ENCODE measurements around the gene TBX1. TPM values are rescaled to one million over a fixed set of nuclear protein-coding genes. Genes with fewer than 3 reads are reported as not detected.
A peak's percentile ranks its signal among the peaks of the same experiment; 100 is the strongest.
"Not testable (repeated sequence)": the region's sequence is repeated elsewhere in the genome, so short reads cannot be mapped to it uniquely, and the experiment has no call there.

The TBX1 gene
- total and polyA plus RNA-seq, 4 experiments from 2014 or later, result not detected

DNA sequence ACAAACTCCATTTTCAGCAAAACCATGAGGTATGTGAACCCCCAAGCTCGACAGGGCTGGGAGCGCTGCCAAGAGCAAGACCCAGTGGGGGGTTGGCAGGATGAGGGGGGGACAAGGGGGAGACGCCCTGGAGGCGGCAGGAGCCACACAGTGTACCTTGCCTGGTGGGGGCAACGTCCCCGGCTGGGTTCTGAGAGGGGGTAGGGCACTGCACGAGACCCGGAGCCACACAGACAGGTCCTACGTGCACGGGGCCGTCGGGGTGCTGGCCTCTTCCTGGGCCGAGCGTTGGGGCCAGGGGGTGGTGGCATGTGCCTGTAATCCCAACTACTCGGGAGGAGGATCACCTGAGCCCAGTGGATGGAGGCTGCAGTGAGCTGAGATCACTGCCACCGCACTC, 28.8 kb downstream of the TBX1 start:
- peaks cover 44 to 54% of the 10 kb centered on the region in 2 donors for H3K36me3 Mint-ChIP-seq

DNA sequence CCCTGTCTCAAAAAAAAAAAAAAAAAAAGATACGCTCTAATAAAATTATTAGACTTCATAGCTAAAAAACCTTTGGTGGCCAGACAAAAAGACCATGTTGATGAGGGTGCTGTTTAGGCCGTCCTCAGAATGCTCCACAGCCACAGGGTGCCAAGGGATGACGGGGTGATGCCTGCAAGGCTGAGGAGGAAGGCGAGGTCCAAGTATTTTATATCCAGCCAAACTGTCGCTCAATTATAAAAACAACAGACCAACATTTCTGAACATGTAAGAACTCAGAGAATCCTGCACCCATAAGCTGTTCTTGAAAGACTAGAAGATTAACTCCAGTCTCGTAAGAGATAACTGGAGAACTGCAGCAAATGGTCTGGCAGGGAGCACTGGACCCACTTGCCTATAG, 29.2 kb downstream of the TBX1 start:
- Mint-ChIP-seq H3K36me3 (peaks cover 45 to 57% of the 10 kb centered on the region in 2 donors), H3K27me3 (peaks cover 0 to 1% of the 10 kb centered on the region in 2 donors), H3K27ac (no peak overlapping the region), H3K4me1 (no peaks in the 10 kb centered on the region), H3K4me3 (no peak overlapping the region), H3K9me3 (peaks cover 2 to 28% (median 17%) of the 10 kb centered on the region in 8 donors)
- Histone ChIP-seq H3K9me3 (ENCODE audit: control insufficient read depth in 1 of 2, low read length in 2 of 2) (no peaks in the 10 kb centered on the region), H3K36me3 (ENCODE audit: insufficient read depth, low read length) (no peaks in the 10 kb centered on the region), H3K27me3 (ENCODE audit: insufficient read depth, low read length) (no peaks in the 10 kb centered on the region), H3K4me3 (ENCODE audit: low read length in 2 of 2) (no peak overlapping the region), H3K27ac (ENCODE audit: low read depth, low read length) (no peak overlapping the region), H3K4me1 (ENCODE audit: insufficient read depth, low read length) (no peaks in the 10 kb centered on the region)
- ChIA-PET CTCF (ENCODE audit: partially characterized antibody) (interaction anchor here (2.1 kb wide), 1 partner anchor 59 kb away, joined by 8 read pairs; no protein-coding TSS in a partner anchor), POLR2A (ENCODE audit: partially characterized antibody) (no interaction called here)
- intact Hi-C loops (cut with micrococcal nuclease), result no loop called here
- no peak for DNase-seq

More for the DNA sequence above, 28.8 kb downstream of the TBX1 start:
- CTCF ChIA-PET (ENCODE audit: partially characterized antibody), result interaction anchor here (2.1 kb wide), 1 partner anchor 59 kb away, joined by 8 read pairs; no protein-coding TSS in a partner anchor
- Histone ChIP-seq H3K4me3 (ENCODE audit: low read length in 2 of 2) (no peak overlapping the region), H3K27ac (ENCODE audit: low read depth, low read length) (no peak overlapping the region), H3K4me1 (ENCODE audit: insufficient read depth, low read length) (no peaks in the 10 kb centered on the region), H3K9me3 (ENCODE audit: control insufficient read depth in 1 of 2, low read length in 2 of 2) (no peaks in the 10 kb centered on the region), H3K36me3 (ENCODE audit: insufficient read depth, low read length) (no peaks in the 10 kb centered on the region), H3K27me3 (ENCODE audit: insufficient read depth, low read length) (no peaks in the 10 kb centered on the region)
- no peak for DNase-seq
- no peak overlapping the region for H3K4me3 Mint-ChIP-seq
- H3K27me3 Mint-ChIP-seq, result peaks cover 0 to 1% of the 10 kb centered on the region in 2 donors
- peaks cover 2 to 25% (median 17%) of the 10 kb centered on the region in 8 donors for H3K9me3 Mint-ChIP-seq
- intact Hi-C loops (cut with micrococcal nuclease), result no loop called here
- no peak overlapping the region for H3K27ac Mint-ChIP-seq
- no peaks in the 10 kb centered on the region for H3K4me1 Mint-ChIP-seq
- POLR2A ChIA-PET (ENCODE audit: partially characterized antibody), result no interaction called here

DNA sequence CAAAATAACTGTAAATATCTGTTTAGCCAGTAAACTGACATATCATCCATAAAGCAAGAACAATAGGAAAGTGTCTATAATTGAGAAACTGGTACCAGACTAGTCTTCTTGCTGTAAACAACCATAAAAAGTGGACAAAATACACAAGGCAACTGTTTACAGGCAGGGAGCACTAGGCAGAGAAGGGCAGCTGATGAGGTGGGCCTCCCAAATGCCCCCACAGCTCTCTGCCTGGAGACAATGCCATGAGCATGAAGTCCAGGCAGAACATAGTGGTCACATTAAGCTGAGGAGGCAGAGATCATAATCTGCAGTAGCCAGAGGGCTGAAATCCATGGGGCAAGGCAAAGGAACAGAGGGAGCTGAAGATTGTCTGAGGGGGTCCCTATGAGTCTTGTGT, 30.7 kb downstream of the TBX1 start:
- POLR2A ChIA-PET (ENCODE audit: partially characterized antibody), result no interaction called here
- H3K27me3 Mint-ChIP-seq, result peaks cover 0 to 1% of the 10 kb centered on the region in 2 donors

DNA sequence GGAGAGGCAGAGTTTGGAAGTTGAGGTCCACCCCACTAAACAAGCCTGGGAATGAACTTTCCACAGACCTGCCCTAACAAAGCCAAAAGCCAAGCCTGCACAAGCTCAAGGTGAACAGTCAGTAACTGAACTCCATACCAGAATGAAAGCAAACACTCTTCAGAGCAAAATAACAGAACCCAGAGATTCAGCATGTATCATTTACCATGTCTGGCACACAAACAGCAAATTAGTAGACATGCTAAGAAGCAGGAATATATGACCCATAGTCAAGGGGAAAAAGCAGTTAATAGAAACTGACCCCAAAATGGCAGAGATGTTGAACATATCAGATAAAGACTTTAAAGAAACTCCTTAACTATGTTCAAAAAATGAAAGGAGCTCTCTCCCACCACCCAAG, 31.3 kb downstream of the TBX1 start:
- H3K27me3 Mint-ChIP-seq, result peaks cover 0 to 1% of the 10 kb centered on the region in 2 donors
- H3K4me3 Mint-ChIP-seq, result no peak overlapping the region
- H3K4me1 ChIP-seq (ENCODE audit: insufficient read depth, low read length), result no peaks in the 10 kb centered on the region
- ChIA-PET POLR2A (ENCODE audit: partially characterized antibody) (no interaction called here), CTCF (ENCODE audit: partially characterized antibody) (interaction anchor here (2.2 kb wide), 1 partner anchor 118 kb away, joined by 5 read pairs; no protein-coding TSS in a partner anchor)
- no peaks in the 10 kb centered on the region for H3K9me3 ChIP-seq (ENCODE audit: control insufficient read depth in 1 of 2, low read length in 2 of 2)
- no peak overlapping the region for H3K27ac ChIP-seq (ENCODE audit: low read depth, low read length)
- H3K27me3 ChIP-seq (ENCODE audit: insufficient read depth, low read length), result no peaks in the 10 kb centered on the region
- H3K4me1 Mint-ChIP-seq, result peaks cover 0 to 2% (median 0%) of the 10 kb centered on the region in 4 donors
- DNase-seq, result no peak
- intact Hi-C loops (cut with micrococcal nuclease), result no loop called here
- peaks cover 2 to 28% (median 17%) of the 10 kb centered on the region in 8 donors for H3K9me3 Mint-ChIP-seq
- H3K27ac Mint-ChIP-seq, result no peak overlapping the region
- H3K4me3 ChIP-seq (ENCODE audit: low read length in 2 of 2), result no peak overlapping the region
- no peaks in the 10 kb centered on the region for H3K36me3 ChIP-seq (ENCODE audit: insufficient read depth, low read length)
- H3K36me3 Mint-ChIP-seq, result peaks cover 52 to 58% of the 10 kb centered on the region in 2 donors

More for the DNA sequence above, 30.7 kb downstream of the TBX1 start:
- no peak overlapping the region for H3K27ac Mint-ChIP-seq
- H3K9me3 Mint-ChIP-seq, result peaks cover 2 to 28% (median 17%) of the 10 kb centered on the region in 8 donors
- no peak for DNase-seq
- H3K4me1 Mint-ChIP-seq, result peaks cover 0 to 2% (median 0%) of the 10 kb centered on the region in 4 donors
- no peak overlapping the region for H3K4me3 ChIP-seq (ENCODE audit: low read length in 2 of 2)
- H3K36me3 ChIP-seq (ENCODE audit: insufficient read depth, low read length), result no peaks in the 10 kb centered on the region
- H3K36me3 Mint-ChIP-seq, result peaks cover 53 to 58% of the 10 kb centered on the region in 2 donors
- H3K4me3 Mint-ChIP-seq, result no peak overlapping the region
- CTCF ChIA-PET (ENCODE audit: partially characterized antibody), result interaction anchor here (2.1 to 2.2 kb wide), 2 partner anchors 61 to 119 kb away, joined by 5 to 8 read pairs; no protein-coding TSS in a partner anchor
- no peaks in the 10 kb centered on the region for H3K9me3 ChIP-seq (ENCODE audit: control insufficient read depth in 1 of 2, low read length in 2 of 2)
- no peaks in the 10 kb centered on the region for H3K4me1 ChIP-seq (ENCODE audit: insufficient read depth, low read length)
- H3K27me3 ChIP-seq (ENCODE audit: insufficient read depth, low read length), result no peaks in the 10 kb centered on the region
- H3K27ac ChIP-seq (ENCODE audit: low read depth, low read length), result no peak overlapping the region
- intact Hi-C loops (cut with micrococcal nuclease), result no loop called here

DNA sequence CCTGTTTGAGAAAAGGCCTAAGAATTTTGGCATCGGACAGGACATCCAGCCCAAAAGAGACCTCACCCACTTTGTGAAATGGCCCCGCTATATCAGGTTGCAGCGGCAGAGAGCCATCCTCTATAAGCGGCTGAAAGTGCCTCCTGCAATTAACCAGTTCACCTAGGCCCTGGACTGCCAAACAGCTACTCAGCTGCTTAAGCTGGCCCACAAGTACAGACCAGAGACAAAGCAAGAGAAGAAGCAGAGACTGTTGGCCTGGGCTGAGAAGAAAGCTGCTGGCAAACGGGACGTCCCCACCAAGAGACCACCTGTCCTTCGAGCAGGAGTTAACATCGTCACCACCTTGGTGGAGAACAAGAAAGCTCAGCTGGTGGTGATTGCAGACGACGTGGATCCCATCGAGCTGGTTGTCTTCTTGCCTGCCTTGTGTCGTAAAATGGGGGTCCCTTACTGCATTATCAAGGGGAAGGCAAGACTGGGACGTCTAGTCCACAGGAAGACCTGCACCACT, 31.9 kb downstream of the TBX1 start:
- Mint-ChIP-seq H3K9me3 (peaks cover 2 to 28% (median 17%) of the 10 kb centered on the region in 8 donors), H3K36me3 (peaks cover 52 to 58% of the 10 kb centered on the region in 2 donors)
- H3K27me3 ChIP-seq (ENCODE audit: insufficient read depth, low read length); H3K9me3 ChIP-seq (ENCODE audit: control insufficient read depth in 1 of 2, low read length in 2 of 2); DNase-seq; H3K36me3 ChIP-seq (ENCODE audit: insufficient read depth, low read length); H3K27ac Mint-ChIP-seq; H3K4me1 Mint-ChIP-seq; POLR2A ChIA-PET (ENCODE audit: partially characterized antibody); intact Hi-C loops (cut with micrococcal nuclease); H3K4me3 Mint-ChIP-seq; H3K4me3 ChIP-seq (ENCODE audit: low read length in 2 of 2); H3K27me3 Mint-ChIP-seq; H3K27ac ChIP-seq (ENCODE audit: low read depth, low read length); H3K4me1 ChIP-seq (ENCODE audit: insufficient read depth, low read length): not testable (repeated sequence)
- CTCF ChIA-PET (ENCODE audit: partially characterized antibody), result interaction anchor here (2.2 kb wide), 1 partner anchor 118 kb away, joined by 5 read pairs; no protein-coding TSS in a partner anchor

DNA sequence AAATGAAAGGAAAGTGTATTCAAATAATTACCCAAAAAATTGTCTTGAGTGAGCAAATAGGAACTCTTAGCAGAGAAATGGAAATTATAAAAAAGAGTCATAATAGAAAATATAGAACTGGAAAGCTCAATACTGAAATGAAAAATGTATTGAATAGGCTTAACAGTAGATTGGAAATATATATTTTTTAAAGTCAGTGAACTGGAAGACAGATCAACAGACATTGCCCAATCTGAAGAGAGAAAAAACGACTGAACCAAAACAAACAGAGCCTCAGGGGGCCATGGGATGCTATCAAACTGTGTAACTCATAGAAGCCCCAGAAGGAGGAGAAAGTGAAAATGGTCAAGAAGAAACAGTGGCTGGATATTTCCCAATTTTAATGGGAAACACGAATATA, 32.6 kb downstream of the TBX1 start:
- Mint-ChIP-seq H3K27me3 (no peaks in the 10 kb centered on the region), H3K4me3 (no peak overlapping the region), H3K27ac (peak overlapping the region in 1 of 7 donors; percentile 2), H3K9me3 (peaks cover 2 to 28% (median 17%) of the 10 kb centered on the region in 8 donors), H3K36me3 (peaks cover 48 to 54% of the 10 kb centered on the region in 2 donors), H3K4me1 (peaks cover 0 to 2% (median 0%) of the 10 kb centered on the region in 4 donors)
- Histone ChIP-seq H3K36me3 (ENCODE audit: insufficient read depth, low read length) (no peaks in the 10 kb centered on the region), H3K9me3 (ENCODE audit: control insufficient read depth in 1 of 2, low read length in 2 of 2) (no peaks in the 10 kb centered on the region), H3K27me3 (ENCODE audit: insufficient read depth, low read length) (no peaks in the 10 kb centered on the region), H3K4me3 (ENCODE audit: low read length in 2 of 2) (no peak overlapping the region), H3K4me1 (ENCODE audit: insufficient read depth, low read length) (no peaks in the 10 kb centered on the region), H3K27ac (ENCODE audit: low read depth, low read length) (no peak overlapping the region)
- ChIA-PET POLR2A (ENCODE audit: partially characterized antibody) (no interaction called here), CTCF (ENCODE audit: partially characterized antibody) (interaction anchor here (2.2 kb wide), 1 partner anchor 117 kb away, joined by 5 read pairs; no protein-coding TSS in a partner anchor)
- no peak for DNase-seq
- intact Hi-C loops (cut with micrococcal nuclease), result no loop called here

DNA sequence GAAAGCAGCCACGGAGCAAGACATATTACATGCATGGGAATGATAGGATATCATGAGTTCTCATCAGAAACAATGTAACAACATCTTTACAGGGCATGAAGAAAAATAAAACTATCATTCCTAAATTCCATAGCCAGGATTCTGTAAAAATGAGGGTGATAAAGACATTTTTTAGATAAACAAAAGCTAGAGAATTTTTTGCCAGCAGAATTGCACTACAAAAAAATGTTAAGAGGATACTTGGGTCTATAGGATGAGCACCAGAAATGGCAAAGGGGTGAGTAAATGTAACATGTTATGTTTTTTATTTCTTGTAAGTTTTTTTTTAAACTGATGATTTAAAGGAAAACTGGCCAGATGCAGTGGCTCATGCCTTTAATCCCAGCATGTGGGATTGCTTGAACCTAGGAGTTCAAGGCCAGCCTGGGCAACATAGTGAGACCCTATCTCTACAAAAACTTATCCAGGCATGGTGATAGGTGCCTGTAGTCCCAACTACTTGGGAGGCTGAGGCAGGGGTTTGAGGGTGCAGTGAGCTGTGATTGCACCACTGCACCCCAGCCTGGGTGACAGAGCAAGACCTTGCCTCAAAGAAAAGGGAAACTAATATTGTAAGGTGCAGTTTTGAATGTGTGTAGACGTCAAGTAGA, 33.2 kb downstream of the TBX1 start:
- peaks cover 48 to 54% of the 10 kb centered on the region in 2 donors for H3K36me3 Mint-ChIP-seq
- H3K27me3 Mint-ChIP-seq, result no peaks in the 10 kb centered on the region
- H3K4me1 ChIP-seq (ENCODE audit: insufficient read depth, low read length), result no peaks in the 10 kb centered on the region
- H3K9me3 ChIP-seq (ENCODE audit: control insufficient read depth in 1 of 2, low read length in 2 of 2), result no peaks in the 10 kb centered on the region
- H3K4me3 Mint-ChIP-seq, result no peak overlapping the region
- CTCF ChIA-PET (ENCODE audit: partially characterized antibody), result interaction anchor here (2.2 kb wide), 1 partner anchor 116 kb away, joined by 5 read pairs; no protein-coding TSS in a partner anchor
- no peak overlapping the region for H3K27ac Mint-ChIP-seq
- no peak for DNase-seq
- peaks cover 0 to 2% (median 0%) of the 10 kb centered on the region in 4 donors for H3K4me1 Mint-ChIP-seq
- H3K4me3 ChIP-seq (ENCODE audit: low read length in 2 of 2), result no peak overlapping the region
- no peaks in the 10 kb centered on the region for H3K36me3 ChIP-seq (ENCODE audit: insufficient read depth, low read length)
- POLR2A ChIA-PET (ENCODE audit: partially characterized antibody), result no interaction called here
- no peak overlapping the region for H3K27ac ChIP-seq (ENCODE audit: low read depth, low read length)
- intact Hi-C loops (cut with micrococcal nuclease), result no loop called here
- H3K27me3 ChIP-seq (ENCODE audit: insufficient read depth, low read length), result no peaks in the 10 kb centered on the region
- H3K9me3 Mint-ChIP-seq, result peaks cover 2 to 28% (median 17%) of the 10 kb centered on the region in 8 donors

Data from CD4-positive, alpha-beta memory T cell (primary cell).